ENCODE data around the gene VAMP8. TPM values are rescaled to one million over a fixed set of nuclear protein-coding genes. Genes with fewer than 3 reads are reported as not detected.
A peak's percentile ranks its signal among the peaks of the same experiment; 100 is the strongest.
"Not testable (repeated sequence)": the region's sequence is repeated elsewhere in the genome, so short reads cannot be mapped to it uniquely, and the experiment has no call there.

Gene VAMP8
- polyA plus RNA-seq, 2 donors, result 337 to 430 TPM

- Histone ChIP-seq H3K9me3 (ENCODE audit: control insufficient read depth in 2 of 2, insufficient read depth in 1 of 2, low read depth in 1 of 2, low read length in 1 of 2) (no peaks in the 10 kb centered on the region), H3K4me3 (ENCODE audit: low read depth in 1 of 2, low read length in 2 of 2) (peak overlapping the region; percentile 89 to 94), H3K27me3 (ENCODE audit: control insufficient read depth in 1 of 2, insufficient read depth in 2 of 2, low read length in 2 of 2) (no peaks in the 10 kb centered on the region), H3K36me3 (ENCODE audit: control insufficient read depth in 2 of 2, insufficient read depth in 2 of 2, low read length in 1 of 2) (peaks cover 9 to 11% of the 10 kb centered on the region in 2 donors), H3K27ac (ENCODE audit: low read depth in 2 of 2, low read length in 1 of 2) (peak overlapping the region; percentile 92), H3K4me1 (ENCODE audit: control insufficient read depth in 2 of 2, insufficient read depth in 2 of 2, low read length in 1 of 2) (peaks cover 3 to 8% of the 10 kb centered on the region in 2 donors)
- WGBS, 2 donors, result 5 to 6% methylated on average over 24 of the region's 24 CpGs
These were observed 33.9 kb downstream of the VAMP8 start for GRCh38 chr2:85611217-85611704.

GRCh38 chr2:85611705-85612587 lies 34.6 kb downstream of the VAMP8 start, which contains the start of gene C2orf68:
TSS of gene C2orf68 (minus strand) at chr2:85612066. CDS start at chr2:85611984, 82 bp downstream.
- WGBS, 2 donors, result 8 to 11% methylated on average over 69 to 73 of the region's 73 CpGs
- H3K4me1 ChIP-seq (ENCODE audit: control insufficient read depth in 2 of 2, insufficient read depth in 2 of 2, low read length in 1 of 2), result peaks cover 3 to 8% of the 10 kb centered on the region in 2 donors

GRCh38 chr2:85613717-85614515 lies 36.5 kb downstream of the VAMP8 start:
- H3K27me3 ChIP-seq (ENCODE audit: control insufficient read depth in 1 of 2, insufficient read depth in 2 of 2, low read length in 2 of 2), result no peaks in the 10 kb centered on the region
- no peak overlapping the region for H3K4me3 ChIP-seq (ENCODE audit: low read depth in 1 of 2, low read length in 2 of 2)
- peaks cover 3 to 6% of the 10 kb centered on the region in 2 donors for H3K36me3 ChIP-seq (ENCODE audit: control insufficient read depth in 2 of 2, insufficient read depth in 2 of 2, low read length in 1 of 2)
- peaks cover 0 to 15% of the 10 kb centered on the region in 2 donors for H3K4me1 ChIP-seq (ENCODE audit: control insufficient read depth in 2 of 2, insufficient read depth in 2 of 2, low read length in 1 of 2)
- H3K27ac ChIP-seq (ENCODE audit: low read depth in 2 of 2, low read length in 1 of 2), result no peak overlapping the region
- no peaks in the 10 kb centered on the region for H3K9me3 ChIP-seq (ENCODE audit: control insufficient read depth in 2 of 2, insufficient read depth in 1 of 2, low read depth in 1 of 2, low read length in 1 of 2)
- WGBS, 2 donors, result 81 to 86% methylated on average over 10 of the region's 10 CpGs

More at GRCh38 chr2:85611705-85612587, 34.6 kb downstream of the VAMP8 start, which contains the start of gene C2orf68:
- no peaks in the 10 kb centered on the region for H3K9me3 ChIP-seq (ENCODE audit: control insufficient read depth in 2 of 2, insufficient read depth in 1 of 2, low read depth in 1 of 2, low read length in 1 of 2)
- peak within 1 kb of the TSS; percentile 89 to 94 for H3K4me3 ChIP-seq (ENCODE audit: low read depth in 1 of 2, low read length in 2 of 2)
- H3K36me3 ChIP-seq (ENCODE audit: control insufficient read depth in 2 of 2, insufficient read depth in 2 of 2, low read length in 1 of 2), result peaks cover 9 to 11% of the 10 kb centered on the region in 2 donors
- peak within 1 kb of the TSS; percentile 92 for H3K27ac ChIP-seq (ENCODE audit: low read depth in 2 of 2, low read length in 1 of 2)
- no peaks in the 10 kb centered on the region for H3K27me3 ChIP-seq (ENCODE audit: control insufficient read depth in 1 of 2, insufficient read depth in 2 of 2, low read length in 2 of 2)

DNA sequence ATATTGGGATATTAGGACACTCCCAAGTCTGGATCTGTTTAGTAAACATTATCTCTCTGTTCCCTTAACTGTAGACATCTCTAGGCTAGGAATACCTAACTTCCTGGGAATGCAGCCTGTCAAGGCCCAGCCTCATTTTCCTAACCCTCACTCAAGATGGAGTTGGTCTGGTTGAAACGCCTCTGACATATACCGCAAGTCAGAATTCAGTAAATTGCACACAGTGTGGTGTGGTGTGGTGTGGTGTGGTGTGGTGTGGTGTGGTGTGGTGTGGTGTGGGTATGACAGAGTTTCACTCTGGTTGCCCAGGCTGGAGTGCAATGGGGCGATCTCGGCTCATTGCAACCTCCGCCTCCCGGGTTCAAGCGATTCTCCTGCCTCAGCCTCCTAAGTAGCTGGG lies 37.4 kb downstream of the VAMP8 start:
- H3K4me1 ChIP-seq (ENCODE audit: control insufficient read depth in 2 of 2, insufficient read depth in 2 of 2, low read length in 1 of 2), result peaks cover 0 to 12% of the 10 kb centered on the region in 2 donors

DNA sequence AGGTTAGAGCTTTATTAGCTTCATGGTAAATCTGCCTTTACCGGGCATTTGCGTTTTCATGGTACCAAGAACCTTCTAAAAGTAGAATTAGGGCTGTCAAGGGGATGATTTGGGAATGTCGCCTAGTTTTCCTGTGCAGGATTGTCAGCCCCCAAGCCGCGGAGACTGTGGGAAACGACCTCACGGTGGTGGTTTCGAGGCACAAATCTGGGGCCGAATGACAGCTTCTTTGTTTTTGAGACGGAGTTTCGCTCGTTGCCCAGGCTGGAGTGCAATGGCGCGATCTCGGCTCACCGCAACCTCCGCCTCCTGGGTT lies 38.0 kb downstream of the VAMP8 start:
- H3K27me3 ChIP-seq (ENCODE audit: control insufficient read depth in 1 of 2, insufficient read depth in 2 of 2, low read length in 2 of 2), result no peaks in the 10 kb centered on the region
- H3K9me3 ChIP-seq (ENCODE audit: control insufficient read depth in 2 of 2, insufficient read depth in 1 of 2, low read depth in 1 of 2, low read length in 1 of 2), result no peaks in the 10 kb centered on the region
- H3K27ac ChIP-seq (ENCODE audit: low read depth in 2 of 2, low read length in 1 of 2), result no peak overlapping the region
- H3K4me1 ChIP-seq (ENCODE audit: control insufficient read depth in 2 of 2, insufficient read depth in 2 of 2, low read length in 1 of 2), result peaks cover 0 to 10% of the 10 kb centered on the region in 2 donors
- no peaks in the 10 kb centered on the region for H3K36me3 ChIP-seq (ENCODE audit: control insufficient read depth in 2 of 2, insufficient read depth in 2 of 2, low read length in 1 of 2)
- 78 to 90% methylated on average over 12 to 17 of the region's 17 CpGs for WGBS, 2 donors
- H3K4me3 ChIP-seq (ENCODE audit: low read depth in 1 of 2, low read length in 2 of 2), result peak overlapping the region in 1 of 2 donors; percentile 64

More for the DNA sequence above, 37.4 kb downstream of the VAMP8 start:
- not testable (repeated sequence) for H3K4me3 ChIP-seq (ENCODE audit: low read depth in 1 of 2, low read length in 2 of 2); H3K27me3 ChIP-seq (ENCODE audit: control insufficient read depth in 1 of 2, insufficient read depth in 2 of 2, low read length in 2 of 2); H3K9me3 ChIP-seq (ENCODE audit: control insufficient read depth in 2 of 2, insufficient read depth in 1 of 2, low read depth in 1 of 2, low read length in 1 of 2); H3K36me3 ChIP-seq (ENCODE audit: control insufficient read depth in 2 of 2, insufficient read depth in 2 of 2, low read length in 1 of 2); H3K27ac ChIP-seq (ENCODE audit: low read depth in 2 of 2, low read length in 1 of 2)
- 94 to 98% methylated on average over 7 of the region's 7 CpGs for WGBS, 2 donors

DNA sequence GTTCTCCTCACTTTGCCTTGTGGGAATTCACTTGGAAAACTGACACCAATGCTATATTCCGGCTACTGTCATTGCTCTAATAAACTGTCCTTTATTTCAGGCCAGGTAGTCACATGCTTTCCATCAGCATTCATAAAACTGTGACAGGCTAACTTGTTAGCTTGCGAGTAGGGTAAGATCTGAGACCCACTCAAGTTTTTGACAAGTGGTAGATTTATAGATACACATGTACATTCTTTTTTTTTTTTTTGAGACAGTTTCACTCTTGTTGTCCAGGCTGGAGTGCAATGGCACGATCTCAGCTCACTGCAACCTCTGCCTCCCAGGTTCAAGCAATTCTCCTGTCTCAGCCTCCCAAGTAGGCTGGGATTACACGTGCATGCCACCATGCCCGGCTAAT lies 40.3 kb downstream of the VAMP8 start:
- H3K9me3 ChIP-seq (ENCODE audit: control insufficient read depth in 2 of 2, insufficient read depth in 1 of 2, low read depth in 1 of 2, low read length in 1 of 2); H3K27ac ChIP-seq (ENCODE audit: low read depth in 2 of 2, low read length in 1 of 2); H3K4me1 ChIP-seq (ENCODE audit: control insufficient read depth in 2 of 2, insufficient read depth in 2 of 2, low read length in 1 of 2); H3K36me3 ChIP-seq (ENCODE audit: control insufficient read depth in 2 of 2, insufficient read depth in 2 of 2, low read length in 1 of 2); H3K27me3 ChIP-seq (ENCODE audit: control insufficient read depth in 1 of 2, insufficient read depth in 2 of 2, low read length in 2 of 2): not testable (repeated sequence)
- peak overlapping the region in 1 of 2 donors; percentile 22 for H3K4me3 ChIP-seq (ENCODE audit: low read depth in 1 of 2, low read length in 2 of 2)
- 82 to 90% methylated on average over 5 of the region's 5 CpGs for WGBS, 2 donors

DNA sequence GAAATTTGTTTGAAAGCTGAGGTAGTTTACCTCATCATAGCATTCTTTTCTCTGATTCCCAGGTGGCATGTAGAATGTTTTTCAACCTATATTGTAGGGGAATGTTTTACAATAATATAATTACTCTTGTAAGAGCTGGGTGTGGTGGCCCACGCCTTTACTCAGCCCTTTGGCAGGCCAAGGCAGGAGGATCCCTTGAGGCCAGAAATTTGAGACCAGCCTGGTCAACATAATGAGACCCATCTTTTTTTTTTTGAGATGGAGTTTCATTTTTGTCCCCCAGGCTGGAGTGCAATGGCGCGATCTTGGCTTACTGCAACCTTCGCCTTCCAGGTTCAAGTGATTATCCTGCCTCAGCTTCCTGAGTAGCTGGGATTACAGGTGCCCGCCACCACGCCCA lies 42.2 kb downstream of the VAMP8 start:
- Histone ChIP-seq H3K36me3 (ENCODE audit: control insufficient read depth in 2 of 2, insufficient read depth in 2 of 2, low read length in 1 of 2) (peaks cover 12 to 15% of the 10 kb centered on the region in 2 donors), H3K27ac (ENCODE audit: low read depth in 2 of 2, low read length in 1 of 2) (no peak overlapping the region), H3K9me3 (ENCODE audit: control insufficient read depth in 2 of 2, insufficient read depth in 1 of 2, low read depth in 1 of 2, low read length in 1 of 2) (no peaks in the 10 kb centered on the region), H3K27me3 (ENCODE audit: control insufficient read depth in 1 of 2, insufficient read depth in 2 of 2, low read length in 2 of 2) (no peaks in the 10 kb centered on the region), H3K4me3 (ENCODE audit: low read depth in 1 of 2, low read length in 2 of 2) (no peak overlapping the region), H3K4me1 (ENCODE audit: control insufficient read depth in 2 of 2, insufficient read depth in 2 of 2, low read length in 1 of 2) (peaks cover 0 to 7% of the 10 kb centered on the region in 2 donors)
- 76 to 85% methylated on average over 6 of the region's 6 CpGs for WGBS, 2 donors

- no peak overlapping the region for H3K27ac ChIP-seq (ENCODE audit: low read depth in 2 of 2, low read length in 1 of 2)
- peaks cover 0 to 7% of the 10 kb centered on the region in 2 donors for H3K4me1 ChIP-seq (ENCODE audit: control insufficient read depth in 2 of 2, insufficient read depth in 2 of 2, low read length in 1 of 2)
- H3K9me3 ChIP-seq (ENCODE audit: control insufficient read depth in 2 of 2, insufficient read depth in 1 of 2, low read depth in 1 of 2, low read length in 1 of 2), result no peaks in the 10 kb centered on the region
- no peak overlapping the region for H3K4me3 ChIP-seq (ENCODE audit: low read depth in 1 of 2, low read length in 2 of 2)
- peaks cover 18 to 21% of the 10 kb centered on the region in 2 donors for H3K36me3 ChIP-seq (ENCODE audit: control insufficient read depth in 2 of 2, insufficient read depth in 2 of 2, low read length in 1 of 2)
- WGBS, 2 donors, result 92 to 100% methylated on average over 1 of the region's 1 CpG
- H3K27me3 ChIP-seq (ENCODE audit: control insufficient read depth in 1 of 2, insufficient read depth in 2 of 2, low read length in 2 of 2), result no peaks in the 10 kb centered on the region
These were observed 44.0 kb downstream of the VAMP8 start for GRCh38 chr2:85621338-85621737.

DNA sequence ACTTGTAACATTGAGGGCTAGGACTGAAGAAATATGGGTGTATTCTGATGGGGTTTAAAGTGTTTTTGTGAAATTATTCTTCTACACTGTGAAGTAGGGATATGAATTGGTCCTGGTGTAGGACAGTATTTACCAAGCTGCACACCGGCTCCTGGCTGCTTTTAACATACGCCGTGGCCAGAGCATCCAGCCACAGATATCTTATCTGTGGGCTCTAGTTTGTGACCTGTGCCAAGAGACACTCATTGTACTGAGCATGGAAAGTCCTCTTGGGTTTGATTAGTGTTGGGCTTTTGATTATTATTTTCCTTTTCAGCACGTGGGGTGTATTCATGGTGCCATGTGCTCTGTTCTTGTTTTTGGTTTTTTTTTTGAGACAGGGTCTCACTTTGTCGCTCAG lies 46.6 kb downstream of the VAMP8 start:
- peaks cover 21% of the 10 kb centered on the region in 2 donors for H3K36me3 ChIP-seq (ENCODE audit: control insufficient read depth in 2 of 2, insufficient read depth in 2 of 2, low read length in 1 of 2)
- no peak overlapping the region for H3K27ac ChIP-seq (ENCODE audit: low read depth in 2 of 2, low read length in 1 of 2)
- 86 to 90% methylated on average over 5 of the region's 5 CpGs for WGBS, 2 donors
- no peaks in the 10 kb centered on the region for H3K4me1 ChIP-seq (ENCODE audit: control insufficient read depth in 2 of 2, insufficient read depth in 2 of 2, low read length in 1 of 2)
- H3K9me3 ChIP-seq (ENCODE audit: control insufficient read depth in 2 of 2, insufficient read depth in 1 of 2, low read depth in 1 of 2, low read length in 1 of 2), result no peaks in the 10 kb centered on the region
- no peaks in the 10 kb centered on the region for H3K27me3 ChIP-seq (ENCODE audit: control insufficient read depth in 1 of 2, insufficient read depth in 2 of 2, low read length in 2 of 2)
- H3K4me3 ChIP-seq (ENCODE audit: low read depth in 1 of 2, low read length in 2 of 2), result no peak overlapping the region

All from esophagus (tissue), 2 donors.